ENCODE measurements around the gene FBXL22. TPM values are rescaled to one million over a fixed set of nuclear protein-coding genes. Genes with fewer than 3 reads are reported as not detected.

Gene FBXL22
- total RNA-seq, 1 donor from 2014 or later, result 0.34 TPM

DNA sequence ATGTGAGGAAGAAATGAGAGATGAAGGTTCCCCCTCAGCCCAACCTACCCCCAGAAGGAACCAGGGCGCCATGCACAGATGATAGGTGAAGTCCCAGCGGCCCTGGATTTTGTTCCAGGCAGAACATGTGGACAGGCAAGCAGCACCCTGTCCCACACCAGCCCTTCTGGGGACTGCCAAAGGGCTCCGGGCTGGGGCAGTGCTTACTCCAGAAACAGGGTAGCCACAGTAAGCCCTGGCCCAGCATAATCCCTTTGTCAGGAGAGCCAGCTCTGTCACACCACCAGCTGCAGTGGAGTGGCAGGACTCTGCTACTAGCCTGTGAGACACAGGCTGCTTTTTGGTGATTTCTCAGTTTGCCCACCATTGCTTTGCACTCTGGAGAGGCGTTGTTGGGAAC lies 6.3 kb downstream of the FBXL22 start:
- H3K4me3 ChIP-seq (ENCODE audit: insufficient read depth, low read depth, low read length), result no peak overlapping the region
- no peak overlapping the region for H3K27ac Mint-ChIP-seq (ENCODE audit: unreplicated experiment)
- H3K4me1 ChIP-seq (ENCODE audit: insufficient read depth, low read length), result peaks cover 14% of the 10 kb centered on the region
- H3K36me3 ChIP-seq (ENCODE audit: insufficient read depth, low read length), result peaks cover 6% of the 10 kb centered on the region
- no peak overlapping the region for H3K4me3 Mint-ChIP-seq (ENCODE audit: unreplicated experiment)
- peaks cover 14% of the 10 kb centered on the region for H3K27me3 Mint-ChIP-seq (ENCODE audit: low read depth, unreplicated experiment)
- peaks cover 8% of the 10 kb centered on the region for H4K20me1 ChIP-seq (ENCODE audit: insufficient read depth, low read length)
- H3K9me3 ChIP-seq (ENCODE audit: insufficient read depth, low read depth, low read length), result no peaks in the 10 kb centered on the region
- no peaks in the 10 kb centered on the region for H3K27me3 ChIP-seq (ENCODE audit: insufficient read depth, low read length)
- peaks cover 6% of the 10 kb centered on the region for H3K4me1 Mint-ChIP-seq (ENCODE audit: low read depth, unreplicated experiment)
- FAIRE-seq, result no peak
- peaks cover 9% of the 10 kb centered on the region for H3K36me3 Mint-ChIP-seq (ENCODE audit: low read depth, unreplicated experiment)
- H3K9ac ChIP-seq (ENCODE audit: low read length), result no peak overlapping the region
- no peak overlapping the region for H3K4me2 ChIP-seq (ENCODE audit: low read length)
- H3K9me3 Mint-ChIP-seq (ENCODE audit: unreplicated experiment), result no peaks in the 10 kb centered on the region
- H3K27ac ChIP-seq (ENCODE audit: low read depth, low read length), result no peak overlapping the region
- H3K79me2 ChIP-seq (ENCODE audit: insufficient read depth, low read length), result no peaks in the 10 kb centered on the region
- no peak for DNase-seq (ENCODE audit: low read depth)
- no peak for TF ChIP-seq EZH2 (IDR thresholded peaks at IDR 0.05; ENCODE audit: insufficient read depth, low read length)
- TF ChIP-seq, protein P1, sequence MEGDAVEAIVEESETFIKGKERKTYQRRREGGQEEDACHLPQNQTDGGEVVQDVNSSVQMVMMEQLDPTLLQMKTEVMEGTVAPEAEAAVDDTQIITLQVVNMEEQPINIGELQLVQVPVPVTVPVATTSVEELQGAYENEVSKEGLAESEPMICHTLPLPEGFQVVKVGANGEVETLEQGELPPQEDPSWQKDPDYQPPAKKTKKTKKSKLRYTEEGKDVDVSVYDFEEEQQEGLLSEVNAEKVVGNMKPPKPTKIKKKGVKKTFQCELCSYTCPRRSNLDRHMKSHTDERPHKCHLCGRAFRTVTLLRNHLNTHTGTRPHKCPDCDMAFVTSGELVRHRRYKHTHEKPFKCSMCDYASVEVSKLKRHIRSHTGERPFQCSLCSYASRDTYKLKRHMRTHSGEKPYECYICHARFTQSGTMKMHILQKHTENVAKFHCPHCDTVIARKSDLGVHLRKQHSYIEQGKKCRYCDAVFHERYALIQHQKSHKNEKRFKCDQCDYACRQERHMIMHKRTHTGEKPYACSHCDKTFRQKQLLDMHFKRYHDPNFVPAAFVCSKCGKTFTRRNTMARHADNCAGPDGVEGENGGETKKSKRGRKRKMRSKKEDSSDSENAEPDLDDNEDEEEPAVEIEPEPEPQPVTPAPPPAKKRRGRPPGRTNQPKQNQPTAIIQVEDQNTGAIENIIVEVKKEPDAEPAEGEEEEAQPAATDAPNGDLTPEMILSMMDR (IDR thresholded peaks at IDR 0.05; ENCODE audit: insufficient read depth, low read depth, low read length), result no peak
- H2AFZ ChIP-seq (ENCODE audit: low read depth, low read length), result no peak overlapping the region

DNA sequence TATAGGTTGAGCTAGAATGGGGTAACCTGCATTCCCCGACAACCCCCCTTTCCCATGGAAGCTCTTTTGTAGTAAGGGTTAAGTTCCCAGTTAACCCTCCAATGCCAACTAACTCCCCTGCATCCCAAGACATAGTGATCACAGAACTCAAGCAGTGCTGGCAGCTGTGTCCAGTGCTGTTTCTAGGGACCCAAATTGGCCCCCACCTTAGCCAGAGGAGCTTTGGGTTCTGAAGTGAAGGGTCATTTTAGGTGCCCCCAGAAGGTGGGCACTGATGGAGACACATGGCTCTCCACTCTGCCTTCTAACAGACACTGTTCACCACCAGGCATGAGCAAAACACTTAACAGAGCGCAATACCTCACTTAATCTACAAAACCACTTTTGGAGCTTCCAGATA lies 7.1 kb downstream of the FBXL22 start:
- no peak overlapping the region for H3K4me3 Mint-ChIP-seq (ENCODE audit: unreplicated experiment)
- no peaks in the 10 kb centered on the region for H3K27me3 ChIP-seq (ENCODE audit: insufficient read depth, low read length)

DNA sequence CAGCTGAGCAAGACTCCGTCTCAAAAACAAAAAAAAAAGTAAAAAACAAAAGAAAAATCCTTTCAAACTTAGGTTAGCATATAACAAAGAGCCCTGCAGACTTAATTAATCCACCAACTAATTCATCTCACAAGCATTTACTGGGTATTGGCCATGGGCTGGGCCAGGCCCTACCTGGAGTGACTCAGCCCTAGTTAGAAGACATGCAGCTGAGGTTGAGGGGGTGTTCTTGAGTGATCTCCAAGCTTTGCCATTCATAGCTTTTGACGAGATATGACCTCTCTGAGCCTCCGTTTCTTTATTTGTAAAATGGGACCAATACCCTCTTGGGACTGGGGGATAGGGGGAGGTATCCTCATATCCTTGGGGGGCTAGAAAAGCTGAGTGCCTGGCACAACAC lies 7.8 kb downstream of the FBXL22 start:
- Histone ChIP-seq H3K9ac (ENCODE audit: low read length) (no peak overlapping the region), H3K9me3 (ENCODE audit: insufficient read depth, low read depth, low read length) (no peaks in the 10 kb centered on the region), H3K4me3 (ENCODE audit: insufficient read depth, low read depth, low read length) (no peak overlapping the region), H3K27ac (ENCODE audit: low read depth, low read length) (no peak overlapping the region), H3K27me3 (ENCODE audit: insufficient read depth, low read length) (no peaks in the 10 kb centered on the region), H3K4me2 (ENCODE audit: low read length) (no peak overlapping the region), H3K36me3 (ENCODE audit: insufficient read depth, low read length) (peaks cover 6% of the 10 kb centered on the region), H2AFZ (ENCODE audit: low read depth, low read length) (no peak overlapping the region), H4K20me1 (ENCODE audit: insufficient read depth, low read length) (peaks cover 8% of the 10 kb centered on the region), H3K4me1 (ENCODE audit: insufficient read depth, low read length) (peaks cover 8% of the 10 kb centered on the region), H3K79me2 (ENCODE audit: insufficient read depth, low read length) (no peaks in the 10 kb centered on the region)
- no peak overlapping the region for H3K27ac Mint-ChIP-seq (ENCODE audit: unreplicated experiment)
- TF ChIP-seq, protein P1 (IDR thresholded peaks at IDR 0.05; ENCODE audit: insufficient read depth, low read depth, low read length), result no peak
- no peak for TF ChIP-seq EZH2 (IDR thresholded peaks at IDR 0.05; ENCODE audit: insufficient read depth, low read length)
- peaks cover 9% of the 10 kb centered on the region for H3K36me3 Mint-ChIP-seq (ENCODE audit: low read depth, unreplicated experiment)
- peaks cover 4% of the 10 kb centered on the region for H3K4me1 Mint-ChIP-seq (ENCODE audit: low read depth, unreplicated experiment)
- DNase-seq (ENCODE audit: low read depth) (no peak), FAIRE-seq (no peak)
- no peaks in the 10 kb centered on the region for H3K9me3 Mint-ChIP-seq (ENCODE audit: unreplicated experiment)
- H3K27me3 Mint-ChIP-seq (ENCODE audit: low read depth, unreplicated experiment), result peaks cover 14% of the 10 kb centered on the region
- no peak overlapping the region for H3K4me3 Mint-ChIP-seq (ENCODE audit: unreplicated experiment)

More for the DNA sequence above, 7.1 kb downstream of the FBXL22 start:
- Mint-ChIP-seq H3K27me3 (ENCODE audit: low read depth, unreplicated experiment) (peaks cover 14% of the 10 kb centered on the region), H3K4me1 (ENCODE audit: low read depth, unreplicated experiment) (peaks cover 6% of the 10 kb centered on the region), H3K27ac (ENCODE audit: unreplicated experiment) (no peak overlapping the region), H3K36me3 (ENCODE audit: low read depth, unreplicated experiment) (peaks cover 9% of the 10 kb centered on the region), H3K9me3 (ENCODE audit: unreplicated experiment) (no peaks in the 10 kb centered on the region)
- Histone ChIP-seq H3K4me1 (ENCODE audit: insufficient read depth, low read length) (peaks cover 14% of the 10 kb centered on the region), H3K79me2 (ENCODE audit: insufficient read depth, low read length) (no peaks in the 10 kb centered on the region), H3K4me3 (ENCODE audit: insufficient read depth, low read depth, low read length) (no peak overlapping the region), H3K9ac (ENCODE audit: low read length) (no peak overlapping the region), H3K4me2 (ENCODE audit: low read length) (no peak overlapping the region), H3K9me3 (ENCODE audit: insufficient read depth, low read depth, low read length) (no peaks in the 10 kb centered on the region), H4K20me1 (ENCODE audit: insufficient read depth, low read length) (peaks cover 8% of the 10 kb centered on the region), H3K27ac (ENCODE audit: low read depth, low read length) (no peak overlapping the region), H2AFZ (ENCODE audit: low read depth, low read length) (no peak overlapping the region), H3K36me3 (ENCODE audit: insufficient read depth, low read length) (peaks cover 6% of the 10 kb centered on the region)
- TF ChIP-seq, protein P1 (IDR thresholded peaks at IDR 0.05; ENCODE audit: insufficient read depth, low read depth, low read length), result no peak
- no peak for TF ChIP-seq EZH2 (IDR thresholded peaks at IDR 0.05; ENCODE audit: insufficient read depth, low read length)
- FAIRE-seq (no peak), DNase-seq (ENCODE audit: low read depth) (no peak)

Measured in astrocyte (in vitro differentiated cells and primary cell).